Measurements from ENCODE around the gene COL8A1.

DNA sequence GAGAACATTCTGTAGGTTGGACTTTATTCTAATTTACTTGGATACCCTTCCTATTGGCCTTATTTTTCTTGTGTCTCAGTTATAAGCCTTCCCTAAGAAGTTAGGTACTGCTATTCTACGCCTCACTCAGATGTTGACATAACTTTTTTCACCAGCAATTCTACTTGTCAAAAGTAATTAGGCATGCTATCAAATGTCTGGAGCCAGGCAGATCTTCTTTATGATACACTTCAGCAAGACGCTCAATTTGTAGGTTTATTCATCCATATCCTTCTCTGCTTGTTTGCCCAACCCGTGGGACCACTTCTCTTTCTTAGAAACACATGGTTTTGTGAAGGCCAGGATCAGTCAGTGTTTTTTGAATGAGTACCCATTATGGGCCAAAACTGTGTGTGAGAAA is 36.2 kb upstream of the COL8A1 start:
- TF ChIP-seq, protein P1, sequence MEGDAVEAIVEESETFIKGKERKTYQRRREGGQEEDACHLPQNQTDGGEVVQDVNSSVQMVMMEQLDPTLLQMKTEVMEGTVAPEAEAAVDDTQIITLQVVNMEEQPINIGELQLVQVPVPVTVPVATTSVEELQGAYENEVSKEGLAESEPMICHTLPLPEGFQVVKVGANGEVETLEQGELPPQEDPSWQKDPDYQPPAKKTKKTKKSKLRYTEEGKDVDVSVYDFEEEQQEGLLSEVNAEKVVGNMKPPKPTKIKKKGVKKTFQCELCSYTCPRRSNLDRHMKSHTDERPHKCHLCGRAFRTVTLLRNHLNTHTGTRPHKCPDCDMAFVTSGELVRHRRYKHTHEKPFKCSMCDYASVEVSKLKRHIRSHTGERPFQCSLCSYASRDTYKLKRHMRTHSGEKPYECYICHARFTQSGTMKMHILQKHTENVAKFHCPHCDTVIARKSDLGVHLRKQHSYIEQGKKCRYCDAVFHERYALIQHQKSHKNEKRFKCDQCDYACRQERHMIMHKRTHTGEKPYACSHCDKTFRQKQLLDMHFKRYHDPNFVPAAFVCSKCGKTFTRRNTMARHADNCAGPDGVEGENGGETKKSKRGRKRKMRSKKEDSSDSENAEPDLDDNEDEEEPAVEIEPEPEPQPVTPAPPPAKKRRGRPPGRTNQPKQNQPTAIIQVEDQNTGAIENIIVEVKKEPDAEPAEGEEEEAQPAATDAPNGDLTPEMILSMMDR (IDR thresholded peaks at IDR 0.05) = no peak
- TF ChIP-seq EZH2 (IDR thresholded peaks at IDR 0.05; ENCODE audit: borderline replicate concordance, insufficient read depth, low read depth, low read length, poor library complexity, severe bottlenecking) = no peak
